Kidney epithelial cell (primary cell): ENCODE measurements around the gene EZR. TPM values are rescaled to one million over a fixed set of nuclear protein-coding genes. Genes with fewer than 3 reads are reported as not detected.

Experiments used
- DNase-seq: peaks from one replicate; pipeline ENCODE4 v3.0.0-alpha.2; 2010; ENCODE audit warnings: low read depth
- H3K27me3 ChIP-seq: 2 replicates; pipeline ENCODE4 v1.6.0; 2011; ENCODE audit warnings: low read length; ENCODE audit not compliant: control insufficient read depth, insufficient read depth
- H3K36me3 ChIP-seq: 2 replicates; pipeline ENCODE4 v1.5.1; 2011; ENCODE audit warnings: low read length; ENCODE audit not compliant: control insufficient read depth, insufficient read depth
- H3K4me3 ChIP-seq: 2 replicates; pipeline ENCODE4 v1.5.1; 2011; ENCODE audit warnings: low read depth, mild to moderate bottlenecking, control low read depth, low read length
- CTCF ChIP-seq: IDR thresholded peaks from 2 replicates; pipeline ENCODE4 v1.5.1; 2011; ENCODE audit warnings: mild to moderate bottlenecking, moderate library complexity, low read length, control low read depth, inconsistent platforms; ENCODE audit not compliant: insufficient read depth, poor library complexity, severe bottlenecking
- total RNA-seq: library from RNA; depleted of rRNA; stranded (reverse); fragments of >200 nt; gene quantifications from 2 replicates; pipeline ENCODE4 v1.2.3, GENCODE V29; 2015

EZR gene
- total RNA-seq, 1 donor from 2014 or later, result 277 TPM

DNA sequence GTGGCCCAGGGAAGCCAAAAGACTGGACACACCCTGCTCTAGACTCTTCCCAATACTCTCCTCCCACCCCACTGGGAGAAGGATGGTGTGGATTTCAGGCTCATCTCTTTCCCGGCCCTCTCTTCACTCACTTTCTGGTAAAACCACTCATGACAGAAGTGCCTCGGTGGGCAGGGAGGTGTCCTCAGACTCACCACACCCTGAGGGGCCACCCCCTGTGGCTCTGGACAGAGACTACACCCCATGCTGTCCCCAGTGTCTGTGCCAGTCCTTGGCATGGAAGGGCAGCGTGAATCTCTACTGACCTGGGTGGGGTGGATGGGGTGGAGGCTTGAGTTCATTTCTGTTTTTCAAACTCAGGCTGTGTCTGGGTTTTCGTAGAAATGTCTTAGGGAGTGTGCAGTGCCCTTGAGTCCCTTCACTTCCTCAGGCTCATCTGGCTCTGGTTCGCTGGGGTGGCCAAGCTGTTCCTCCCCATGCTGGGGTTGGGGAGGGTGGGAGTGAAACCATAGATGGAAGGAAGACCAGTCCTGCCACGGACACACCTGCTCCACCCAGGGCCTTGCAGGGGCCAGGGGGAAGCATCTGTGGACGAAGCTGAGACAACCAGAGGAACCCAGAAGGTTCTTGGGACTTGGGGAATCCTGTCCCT is 59.1 kb downstream of the EZR start:
- Histone ChIP-seq H3K27me3 (no peaks in the 10 kb centered on the region), H3K36me3 (no peaks in the 10 kb centered on the region), H3K4me3 (no peak overlapping the region)
- no peak for TF ChIP-seq CTCF
- DNase-seq, result no peak

DNA sequence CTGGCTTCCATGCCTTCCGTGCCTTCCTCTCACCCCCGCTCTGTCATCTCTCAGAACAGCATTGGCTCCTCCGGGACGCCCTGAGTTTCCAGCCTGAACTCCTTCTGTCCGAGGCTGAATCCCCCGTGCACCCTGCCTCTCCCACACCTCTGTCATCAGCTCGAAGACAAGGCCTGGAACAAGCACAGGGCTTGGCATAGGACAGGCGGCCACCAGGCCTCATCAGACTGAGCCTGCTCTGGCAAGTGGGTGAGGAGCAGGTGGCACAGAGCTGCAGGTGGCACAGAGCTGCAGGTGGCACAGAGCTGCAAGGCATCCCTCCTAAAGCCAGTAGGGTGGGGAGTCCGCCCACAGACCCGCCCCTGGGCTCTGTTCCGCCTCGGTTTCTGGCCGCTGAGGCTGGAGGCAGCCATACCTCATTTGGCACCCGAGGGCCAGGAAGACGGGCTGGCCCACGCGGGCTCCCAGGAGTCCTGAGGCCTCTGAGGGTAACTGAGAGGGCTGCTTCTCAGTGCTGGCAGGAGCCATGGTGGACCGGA is 60.2 kb downstream of the EZR start:
- H3K4me3 ChIP-seq, result no peak overlapping the region
- DNase-seq, result no peak
- no peaks in the 10 kb centered on the region for H3K27me3 ChIP-seq
- no peaks in the 10 kb centered on the region for H3K36me3 ChIP-seq
- TF ChIP-seq CTCF, result no peak

DNA sequence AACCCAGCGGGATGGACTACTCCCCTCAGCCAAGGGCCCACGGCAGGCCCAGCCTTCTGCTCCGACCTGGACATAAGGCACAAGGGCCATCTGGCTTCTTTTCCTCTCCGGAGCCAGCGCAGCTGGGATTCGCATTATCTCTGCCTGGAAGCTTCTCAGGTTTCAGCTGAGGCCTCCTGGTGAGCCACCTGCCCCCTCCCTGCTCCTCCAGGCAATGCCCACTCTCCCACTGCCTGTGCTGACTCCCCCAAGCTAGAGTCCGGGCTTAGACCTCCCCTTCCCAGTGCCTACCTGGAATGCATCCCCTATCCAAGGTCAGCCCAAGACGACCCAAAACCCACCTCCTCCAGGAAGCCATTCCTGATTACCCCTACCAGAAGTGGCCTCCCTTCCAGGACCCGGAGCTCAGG is 60.7 kb downstream of the EZR start:
- DNase-seq, result no peak
- Histone ChIP-seq H3K4me3 (no peak overlapping the region), H3K27me3 (no peaks in the 10 kb centered on the region), H3K36me3 (no peaks in the 10 kb centered on the region)
- no peak for TF ChIP-seq CTCF

DNA sequence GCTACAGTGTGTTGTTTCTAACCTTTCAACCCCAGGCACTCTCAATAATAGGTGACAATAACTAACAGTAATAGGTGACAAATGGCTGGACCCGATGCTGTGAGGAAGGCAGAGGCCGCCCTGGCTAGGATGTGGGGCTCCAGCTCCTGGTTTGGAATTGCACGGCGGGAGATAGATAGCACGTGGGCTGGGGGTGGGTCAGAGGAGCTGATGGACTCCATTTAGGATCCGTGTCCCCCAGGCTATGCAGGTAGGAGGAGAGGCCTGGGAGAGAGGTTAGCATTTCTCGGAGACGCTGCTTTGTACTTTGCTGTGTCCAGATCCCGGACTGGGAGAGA is 61.4 kb downstream of the EZR start:
- no peak for TF ChIP-seq CTCF
- Histone ChIP-seq H3K27me3 (no peaks in the 10 kb centered on the region), H3K36me3 (no peaks in the 10 kb centered on the region), H3K4me3 (no peak overlapping the region)
- DNase-seq, result no peak

GRCh38 chr6:158756977-158757752 is 62.0 kb downstream of the EZR start:
- TF ChIP-seq CTCF, result no peak
- DNase-seq, result no peak
- Histone ChIP-seq H3K27me3 (no peaks in the 10 kb centered on the region), H3K36me3 (no peaks in the 10 kb centered on the region), H3K4me3 (no peak overlapping the region)

DNA sequence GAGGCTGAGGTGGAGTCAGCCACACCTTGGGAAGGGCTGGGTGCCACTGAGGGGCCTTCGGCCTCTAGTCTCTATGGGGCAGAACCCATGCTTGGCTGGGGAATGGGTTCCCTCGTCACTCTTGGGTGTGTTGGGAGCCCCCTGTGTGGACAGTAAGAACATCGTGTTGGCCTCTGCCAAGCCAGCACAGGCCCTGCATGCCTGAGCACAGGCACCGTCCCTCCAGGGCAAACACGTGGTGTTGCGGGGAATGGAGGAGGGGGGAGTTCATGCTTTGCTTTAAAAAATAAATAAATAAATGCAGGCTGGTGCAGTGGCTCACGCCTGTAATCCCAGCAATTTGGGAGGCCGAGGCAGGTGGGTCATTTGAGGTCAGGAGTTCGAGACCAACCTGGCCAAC is 63.0 kb downstream of the EZR start:
- no peak for TF ChIP-seq CTCF
- DNase-seq, result no peak

More for the DNA sequence above, 63.0 kb downstream of the EZR start:
- Histone ChIP-seq H3K36me3 (no peaks in the 10 kb centered on the region), H3K27me3 (no peaks in the 10 kb centered on the region), H3K4me3 (no peak overlapping the region)
